ENCODE results near the gene PRKCQ.

GRCh38 chr10:6431186-6431585 lies 148.9 kb downstream of the PRKCQ start:
- no peak for TF ChIP-seq CTCF (IDR thresholded peaks at IDR 0.05; ENCODE audit: low read depth, low read length)
- no peak for TF ChIP-seq POLR2A (IDR thresholded peaks at IDR 0.05; ENCODE audit: extremely low read depth, insufficient read length)
